Neuronal stem cell (in vitro differentiated cells): Measurements from ENCODE around the gene H6PD.

Experiments
- DNase-seq: peaks from one replicate; pipeline ENCODE4 v3.0.0-alpha.2; 2013; ENCODE audit warnings: low spot score
- H2AFZ ChIP-seq: one replicate; pipeline ENCODE4 v1.6.1; 2013; ENCODE audit warnings: mild to moderate bottlenecking, low read length, inconsistent platforms
- H2AK5ac ChIP-seq: 2 replicates; pipeline ENCODE4 v1.6.1; 2013; ENCODE audit warnings: low read depth, mild to moderate bottlenecking, inconsistent platforms, low read length, moderate library complexity, mixed read lengths
- H2BK120ac ChIP-seq: 2 replicates; pipeline ENCODE4 v1.6.1; 2013; ENCODE audit warnings: low read depth, mild to moderate bottlenecking, inconsistent platforms, low read length, moderate library complexity, mixed read lengths
- H2BK12ac ChIP-seq: one replicate; pipeline ENCODE4 v1.6.1; 2013; ENCODE audit warnings: low read length, inconsistent platforms
- H2BK15ac ChIP-seq: 2 replicates; pipeline ENCODE4 v1.6.1; 2013; ENCODE audit warnings: mild to moderate bottlenecking, low read length, inconsistent platforms, mixed read lengths
- H2BK5ac ChIP-seq: one replicate; pipeline ENCODE4 v1.6.1; 2013; ENCODE audit warnings: inconsistent platforms, mild to moderate bottlenecking, low read length, moderate library complexity
- H3K14ac ChIP-seq: one replicate; pipeline ENCODE4 v1.6.1; 2013; ENCODE audit warnings: low read length, inconsistent platforms
- H3K18ac ChIP-seq: 2 replicates; pipeline ENCODE4 v1.6.1; 2013; ENCODE audit warnings: low read length, inconsistent platforms
- H3K23ac ChIP-seq: 2 replicates; pipeline ENCODE4 v1.6.1; 2013; ENCODE audit warnings: low read depth, mild to moderate bottlenecking, mixed read lengths, low read length, inconsistent platforms; ENCODE audit not compliant: poor library complexity
- H3K27ac ChIP-seq: replicated peaks from 3 replicates; pipeline ENCODE4 v1.5.1; 2013; ENCODE audit warnings: low read length, inconsistent platforms
- H3K27me3 ChIP-seq, 3 experiments: 2 replicates each; pipeline ENCODE4 v1.6.1; 2013; ENCODE audit warnings: low read length in 3 of 3, mild to moderate bottlenecking in 2 of 3, inconsistent platforms in 1 of 3, low read depth in 1 of 3, mixed read lengths in 1 of 3, moderate library complexity in 1 of 3; ENCODE audit not compliant: control insufficient read depth in 3 of 3, insufficient read depth in 3 of 3
- H3K36me3 ChIP-seq, 2 donors: replicated peaks in 1 of 2; 2 replicates each; pipeline ENCODE4 v1.6.1; 2013; ENCODE audit warnings: low read length in 2 of 2; ENCODE audit not compliant: control insufficient read depth in 2 of 2, insufficient read depth in 2 of 2
- H3K4ac ChIP-seq: 2 replicates; pipeline ENCODE4 v1.6.1; 2013; ENCODE audit warnings: inconsistent platforms, mild to moderate bottlenecking, low read length, moderate library complexity
- H3K4me1 ChIP-seq, 2 donors: 1 replicate in 1 of 2; 2 replicates in 1 of 2; pipeline ENCODE4 v1.6.1; 2013; ENCODE audit warnings: low read length in 2 of 2, low read depth in 1 of 2; ENCODE audit not compliant: control insufficient read depth in 2 of 2, insufficient read depth in 1 of 2
- H3K4me2 ChIP-seq: one replicate; pipeline ENCODE4 v1.6.1; 2013; ENCODE audit warnings: mild to moderate bottlenecking, low read length, inconsistent platforms; ENCODE audit not compliant: insufficient read depth, poor library complexity, severe bottlenecking
- H3K4me3 ChIP-seq, 2 donors: 2 replicates each; pipeline ENCODE4 v1.5.1; 2013; ENCODE audit warnings: low read length in 2 of 2, mild to moderate bottlenecking in 2 of 2, inconsistent platforms in 1 of 2, moderate library complexity in 1 of 2
- H3K79me1 ChIP-seq: one replicate; pipeline ENCODE4 v1.6.1; 2013; ENCODE audit warnings: low read depth, mild to moderate bottlenecking, inconsistent platforms, low read length, moderate library complexity
- H3K9ac ChIP-seq: one replicate; pipeline ENCODE4 v1.6.1; 2013; ENCODE audit warnings: mild to moderate bottlenecking, low read depth, low read length, inconsistent platforms; ENCODE audit not compliant: poor library complexity
- H3K9me3 ChIP-seq, 2 donors: replicated peaks in 1 of 2; 2 replicates each; pipeline versions ENCODE3 to v1.6.1; 2013; ENCODE audit warnings: low read length in 2 of 2, mild to moderate bottlenecking in 2 of 2, inconsistent platforms in 1 of 2, low read depth in 1 of 2, mixed read lengths in 1 of 2, moderate library complexity in 1 of 2; ENCODE audit not compliant: control insufficient read depth in 2 of 2, insufficient read depth in 1 of 2
- H4K8ac ChIP-seq: one replicate; pipeline ENCODE4 v1.6.1; 2013; ENCODE audit warnings: low read depth, mild to moderate bottlenecking, inconsistent platforms, low read length, moderate library complexity
- H4K91ac ChIP-seq: one replicate; pipeline ENCODE4 v1.6.1; 2013; ENCODE audit warnings: low read length, low read depth, mild to moderate bottlenecking, inconsistent platforms; ENCODE audit not compliant: poor library complexity
- WGBS, 2 donors: extraction: QIAGEN DNeasy Blood & Tissue Kit; methylation state at CpG; one replicate each; pipeline ENCODE4 v1.1.7; 2013; ENCODE audit warnings: missing lambda C conversion rate in 2 of 2, mixed read lengths in 1 of 2; ENCODE audit not compliant: insufficient read length in 2 of 2, insufficient replicate concordance in 1 of 2; ENCODE audit errors: extremely low coverage in 2 of 2; 5-methylcytosine and 5-hydroxymethylcytosine counted together

The H6PD gene

DNA sequence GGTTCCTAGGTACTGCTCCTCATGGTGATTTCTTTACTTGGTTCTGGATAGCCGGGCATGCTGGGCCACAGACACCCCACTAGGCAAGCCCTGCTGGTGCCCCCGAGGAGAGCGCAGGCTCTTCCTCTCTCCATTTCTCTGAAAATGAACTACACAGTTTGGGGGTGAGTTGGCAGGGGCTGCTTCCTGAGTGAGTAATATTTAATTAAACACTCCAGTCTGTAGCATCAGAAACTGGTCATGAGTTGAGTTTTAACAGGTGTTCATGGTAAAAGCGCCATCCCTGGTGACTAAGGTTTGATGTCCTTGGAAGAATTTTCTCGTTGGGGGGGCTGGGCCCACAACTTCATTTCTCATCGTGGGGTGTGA is 59.8 kb downstream of the H6PD start:
- no peak overlapping the region for H3K4me3 ChIP-seq
- no peak overlapping the region for H3K18ac ChIP-seq

DNA sequence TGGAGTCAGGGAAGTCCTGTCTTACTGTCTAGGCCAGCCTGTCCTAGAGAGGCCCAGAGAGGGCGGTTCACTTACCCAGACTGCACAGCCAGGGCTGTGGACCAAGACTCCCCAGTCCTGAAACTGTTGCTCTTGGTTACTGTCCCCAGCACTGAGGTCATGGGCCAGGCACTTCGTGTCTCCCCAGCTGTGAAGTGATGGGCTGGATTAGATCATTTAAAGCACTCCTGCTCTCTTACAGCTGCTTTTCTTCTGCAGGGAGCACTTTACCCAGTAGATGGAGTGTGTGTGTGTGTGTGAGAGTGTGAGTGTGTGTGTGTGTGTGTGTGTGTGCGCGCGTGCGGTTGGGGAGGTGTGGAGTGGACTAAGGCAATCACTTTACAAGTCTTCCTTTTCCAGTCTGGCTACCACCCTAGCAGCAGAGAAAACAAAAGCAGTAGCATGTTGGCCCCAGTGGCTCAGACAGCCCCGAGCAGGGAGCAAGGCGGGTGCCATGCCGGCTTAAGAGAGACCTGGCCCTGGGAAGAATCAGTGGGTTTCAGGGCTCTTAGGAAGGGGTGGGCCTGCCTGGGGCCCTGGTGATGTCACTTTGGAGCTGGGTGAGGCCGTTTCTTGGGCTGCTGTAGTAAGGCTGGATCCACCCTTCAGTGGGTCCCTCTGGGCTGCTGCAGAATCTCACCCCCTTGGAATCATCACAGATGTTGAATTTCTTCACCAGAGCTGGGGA is 60.5 kb downstream of the H6PD start:
- no peak overlapping the region for H3K4ac ChIP-seq
- H2BK12ac ChIP-seq: no peak overlapping the region
- no peak overlapping the region for H2BK5ac ChIP-seq
- no peak overlapping the region for H4K8ac ChIP-seq
- peaks cover 0 to 59% (median 14%) of the 10 kb centered on the region in 3 experiments for H3K27me3 ChIP-seq
- H3K4me3 ChIP-seq: no peak overlapping the region
- H3K9ac ChIP-seq: peak overlapping the region; percentile 6
- no peak overlapping the region for H3K23ac ChIP-seq
- H3K18ac ChIP-seq: no peak overlapping the region
- H2AFZ ChIP-seq: no peak overlapping the region
- H2BK120ac ChIP-seq: no peak overlapping the region
- peak overlapping the region; percentile 2 for H2BK15ac ChIP-seq
- peaks cover 4 to 11% of the 10 kb centered on the region in 2 donors for H3K4me1 ChIP-seq
- DNase-seq: no peak
- H3K14ac ChIP-seq: no peak overlapping the region
- no peaks in the 10 kb centered on the region for H3K9me3 ChIP-seq
- no peak overlapping the region for H3K4me2 ChIP-seq
- H2AK5ac ChIP-seq: no peak overlapping the region
- WGBS, 2 donors: no CpG with 5 or more reads among the region's 10 CpGs
- H3K79me1 ChIP-seq: peaks cover 6% of the 10 kb centered on the region
- no peaks in the 10 kb centered on the region for H3K36me3 ChIP-seq
- no peak overlapping the region for H3K27ac ChIP-seq
- H4K91ac ChIP-seq: no peak overlapping the region

More for the DNA sequence above, 59.8 kb downstream of the H6PD start:
- Histone ChIP-seq H2BK5ac (no peak overlapping the region), H3K9me3 (no peaks in the 10 kb centered on the region), H3K23ac (no peak overlapping the region), H3K4me2 (no peak overlapping the region), H4K91ac (no peak overlapping the region), H3K4ac (no peak overlapping the region), H4K8ac (no peak overlapping the region), H3K9ac (no peak overlapping the region), H3K27me3 (peaks cover 0 to 58% (median 14%) of the 10 kb centered on the region in 3 experiments), H2BK12ac (no peak overlapping the region), H2AK5ac (no peak overlapping the region), H3K36me3 (no peaks in the 10 kb centered on the region), H2AFZ (no peak overlapping the region), H2BK15ac (peak overlapping the region; percentile 2), H2BK120ac (no peak overlapping the region), H3K4me1 (peaks cover 4 to 11% of the 10 kb centered on the region in 2 donors), H3K79me1 (peaks cover 6% of the 10 kb centered on the region), H3K14ac (no peak overlapping the region), H3K27ac (no peak overlapping the region)
- DNase-seq: no peak
- no CpG with 5 or more reads among the region's 6 CpGs for WGBS, 2 donors

DNA sequence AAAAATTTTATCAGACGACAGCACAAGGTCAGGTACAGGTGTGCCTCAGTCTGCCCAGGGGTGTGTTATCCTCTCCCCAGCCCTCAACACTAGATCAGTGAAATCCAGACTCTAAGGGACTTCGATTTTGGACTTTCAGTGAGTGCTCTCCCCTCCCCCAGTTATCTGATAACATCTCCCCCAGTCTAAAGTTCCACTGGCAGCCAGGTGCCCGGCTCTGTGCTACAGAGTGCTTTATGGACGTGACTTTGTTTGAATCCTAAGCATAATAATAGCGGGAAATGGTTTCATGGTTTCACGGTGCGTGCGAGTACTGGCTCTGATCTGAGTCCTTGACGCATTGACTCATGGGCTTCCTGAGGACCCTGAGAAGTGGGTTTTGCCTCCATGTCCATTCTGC is 61.3 kb downstream of the H6PD start:
- H2BK120ac ChIP-seq: no peak overlapping the region
- H2BK5ac ChIP-seq: no peak overlapping the region
- H3K9ac ChIP-seq: no peak overlapping the region
- no peak overlapping the region for H2AFZ ChIP-seq
- H3K4ac ChIP-seq: no peak overlapping the region
- peaks cover 4 to 11% of the 10 kb centered on the region in 2 donors for H3K4me1 ChIP-seq
- H3K36me3 ChIP-seq: no peaks in the 10 kb centered on the region
- no peak overlapping the region for H2BK15ac ChIP-seq
- no peak overlapping the region for H3K4me2 ChIP-seq
- H3K4me3 ChIP-seq: no peak overlapping the region
- no CpG with 5 or more reads among the region's 9 CpGs for WGBS, 2 donors
- H2AK5ac ChIP-seq: no peak overlapping the region
- no peak overlapping the region for H4K8ac ChIP-seq
- peaks cover 0 to 63% (median 14%) of the 10 kb centered on the region in 3 experiments for H3K27me3 ChIP-seq
- H3K79me1 ChIP-seq: peaks cover 6% of the 10 kb centered on the region
- no peak overlapping the region for H3K14ac ChIP-seq
- H3K27ac ChIP-seq: no peak overlapping the region
- H3K9me3 ChIP-seq: no peaks in the 10 kb centered on the region
- no peak for DNase-seq
- no peak overlapping the region for H3K18ac ChIP-seq
- H2BK12ac ChIP-seq: no peak overlapping the region
- no peak overlapping the region for H4K91ac ChIP-seq
- no peak overlapping the region for H3K23ac ChIP-seq

DNA sequence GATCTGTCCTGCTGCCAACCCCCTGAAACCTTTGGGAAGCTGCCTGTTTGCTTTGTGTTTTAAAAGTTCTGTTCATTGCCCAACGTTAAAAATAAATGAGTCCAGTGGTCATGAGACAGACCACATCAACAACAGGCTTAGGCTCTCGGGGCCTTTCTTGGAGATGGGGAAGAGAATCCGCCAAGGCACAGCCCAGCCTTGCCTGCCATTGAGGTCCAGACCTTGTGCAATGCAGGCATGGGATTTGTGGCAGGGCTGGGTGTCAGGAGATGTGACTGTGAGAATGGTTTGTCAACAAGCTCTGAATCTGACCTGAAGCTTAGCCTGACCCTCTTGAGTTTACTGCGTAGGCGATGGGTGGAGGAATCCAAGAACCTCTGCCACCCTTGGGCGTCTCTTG is 62.3 kb downstream of the H6PD start:
- H4K8ac ChIP-seq: no peak overlapping the region
- no peak for DNase-seq
- H2AFZ ChIP-seq: no peak overlapping the region
- H3K4me1 ChIP-seq: peaks cover 4 to 9% of the 10 kb centered on the region in 2 donors
- no peak overlapping the region for H3K4ac ChIP-seq
- WGBS, 2 donors: no CpG with 5 or more reads among the region's 6 CpGs
- H2BK15ac ChIP-seq: no peak overlapping the region
- peaks cover 0 to 59% (median 12%) of the 10 kb centered on the region in 3 experiments for H3K27me3 ChIP-seq
- H2AK5ac ChIP-seq: no peak overlapping the region
- no peak overlapping the region for H2BK120ac ChIP-seq
- H4K91ac ChIP-seq: no peak overlapping the region
- H3K27ac ChIP-seq: no peak overlapping the region
- no peak overlapping the region for H3K23ac ChIP-seq
- H3K14ac ChIP-seq: no peak overlapping the region
- no peak overlapping the region for H2BK12ac ChIP-seq
- no peak overlapping the region for H3K4me2 ChIP-seq
- H3K4me3 ChIP-seq: no peak overlapping the region
- H3K36me3 ChIP-seq: no peaks in the 10 kb centered on the region
- H3K9ac ChIP-seq: no peak overlapping the region
- H2BK5ac ChIP-seq: no peak overlapping the region
- no peak overlapping the region for H3K18ac ChIP-seq
- peaks cover 10% of the 10 kb centered on the region for H3K79me1 ChIP-seq
- no peaks in the 10 kb centered on the region for H3K9me3 ChIP-seq
